Adipocyte (in vitro differentiated cells): ENCODE results near the gene PXN.
"Not testable (repeated sequence)": the region's sequence is repeated elsewhere in the genome, so short reads cannot be mapped to it uniquely, and the experiment has no call there.

ENCODE experiments used
- DNase-seq: peaks from one replicate; pipeline ENCODE4 v3.0.0-alpha.2; 2015; ENCODE audit warnings: low read depth
- H3K27me3 ChIP-seq: replicated peaks from 2 replicates; pipeline ENCODE4 v1.7.0; 2013; ENCODE audit warnings: mild to moderate bottlenecking, low read length, moderate library complexity; ENCODE audit not compliant: control insufficient read depth, insufficient read depth
- H3K36me3 ChIP-seq: 2 replicates; pipeline ENCODE4 v1.7.0; 2013; ENCODE audit warnings: low read length, mild to moderate bottlenecking, moderate library complexity; ENCODE audit not compliant: control insufficient read depth, insufficient read depth, severe bottlenecking
- H3K4me1 ChIP-seq: 2 replicates; pipeline ENCODE4 v1.7.0; 2013; ENCODE audit warnings: mild to moderate bottlenecking, low read length, moderate library complexity; ENCODE audit not compliant: control insufficient read depth, insufficient read depth
- H3K4me3 ChIP-seq: 2 replicates; pipeline ENCODE4 v1.7.0; 2013; ENCODE audit warnings: mild to moderate bottlenecking, low read length, moderate library complexity
- H3K9ac ChIP-seq: 2 replicates; pipeline ENCODE4 v1.7.0; 2013; ENCODE audit warnings: mild to moderate bottlenecking, low read length, moderate library complexity
- H3K9me3 ChIP-seq: 2 replicates; pipeline ENCODE4 v1.7.0; 2013; ENCODE audit warnings: mild to moderate bottlenecking, low read length, moderate library complexity; ENCODE audit not compliant: control insufficient read depth

PXN gene

GRCh38 chr12:120220838-120221575 lies 44.5 kb downstream of the PXN start:
- DNase-seq, result no peak
- Histone ChIP-seq H3K9me3 (no peaks in the 10 kb centered on the region), H3K9ac (peak overlapping the region; percentile 47), H3K4me3 (no peak overlapping the region), H3K4me1 (peaks cover 24% of the 10 kb centered on the region), H3K36me3 (peaks cover 68% of the 10 kb centered on the region), H3K27me3 (no peaks in the 10 kb centered on the region)

- H3K27me3 ChIP-seq, result no peaks in the 10 kb centered on the region
- no peak overlapping the region for H3K9ac ChIP-seq
- peaks cover 5% of the 10 kb centered on the region for H3K4me1 ChIP-seq
- no peak for DNase-seq
- H3K9me3 ChIP-seq, result no peaks in the 10 kb centered on the region
- no peak overlapping the region for H3K4me3 ChIP-seq
- peaks cover 87% of the 10 kb centered on the region for H3K36me3 ChIP-seq
These were observed 46.6 kb downstream of the PXN start for GRCh38 chr12:120218680-120219606.

- no peak overlapping the region for H3K4me3 ChIP-seq
- H3K9ac ChIP-seq, result no peak overlapping the region
- no peaks in the 10 kb centered on the region for H3K9me3 ChIP-seq
- no peak for DNase-seq
- no peaks in the 10 kb centered on the region for H3K27me3 ChIP-seq
- H3K4me1 ChIP-seq, result peaks cover 5% of the 10 kb centered on the region
- peaks cover 87% of the 10 kb centered on the region for H3K36me3 ChIP-seq
These were observed 48.6 kb downstream of the PXN start for GRCh38 chr12:120216742-120217605.

- no peak for DNase-seq
- H3K4me1 ChIP-seq, result peaks cover 5% of the 10 kb centered on the region
- no peaks in the 10 kb centered on the region for H3K27me3 ChIP-seq
- no peak overlapping the region for H3K4me3 ChIP-seq
- no peak overlapping the region for H3K9ac ChIP-seq
- H3K36me3 ChIP-seq, result peaks cover 87% of the 10 kb centered on the region
- H3K9me3 ChIP-seq, result no peaks in the 10 kb centered on the region
These were observed 49.5 kb downstream of the PXN start for GRCh38 chr12:120215766-120216735.

- Histone ChIP-seq H3K9ac (no peak overlapping the region), H3K4me1 (peaks cover 5% of the 10 kb centered on the region), H3K27me3 (no peaks in the 10 kb centered on the region), H3K4me3 (no peak overlapping the region), H3K36me3 (peaks cover 87% of the 10 kb centered on the region), H3K9me3 (no peaks in the 10 kb centered on the region)
- DNase-seq, result no peak
These were observed 50.2 kb downstream of the PXN start for GRCh38 chr12:120215357-120215735.

GRCh38 chr12:120214626-120215356 lies 50.7 kb downstream of the PXN start:
- Histone ChIP-seq H3K4me1 (peaks cover 5% of the 10 kb centered on the region), H3K27me3 (no peaks in the 10 kb centered on the region), H3K9ac (no peak overlapping the region), H3K36me3 (peaks cover 87% of the 10 kb centered on the region), H3K4me3 (no peak overlapping the region), H3K9me3 (no peaks in the 10 kb centered on the region)
- no peak for DNase-seq

GRCh38 chr12:120213758-120214157 lies 51.8 kb downstream of the PXN start:
- Histone ChIP-seq H3K27me3 (no peaks in the 10 kb centered on the region), H3K36me3 (peaks cover 79% of the 10 kb centered on the region), H3K9me3 (no peaks in the 10 kb centered on the region), H3K4me1 (peaks cover 5% of the 10 kb centered on the region), H3K9ac (no peak overlapping the region), H3K4me3 (no peak overlapping the region)
- no peak for DNase-seq

GRCh38 chr12:120213182-120213581 lies 52.3 kb downstream of the PXN start:
- not testable (repeated sequence) for H3K9ac ChIP-seq
- H3K36me3 ChIP-seq, result peaks cover 73% of the 10 kb centered on the region

GRCh38 chr12:120212301-120212700 lies 53.2 kb downstream of the PXN start:
- Histone ChIP-seq H3K4me3 (no peak overlapping the region), H3K9me3 (no peaks in the 10 kb centered on the region), H3K4me1 (peaks cover 5% of the 10 kb centered on the region), H3K27me3 (no peaks in the 10 kb centered on the region), H3K9ac (no peak overlapping the region), H3K36me3 (peaks cover 74% of the 10 kb centered on the region)
- no peak for DNase-seq

More at GRCh38 chr12:120213182-120213581, 52.3 kb downstream of the PXN start:
- H3K9me3 ChIP-seq, H3K4me3 ChIP-seq, DNase-seq, H3K4me1 ChIP-seq, H3K27me3 ChIP-seq: not testable (repeated sequence)

GRCh38 chr12:120211904-120212283 lies 53.6 kb downstream of the PXN start:
- Histone ChIP-seq H3K9ac (no peak overlapping the region), H3K27me3 (no peaks in the 10 kb centered on the region), H3K4me3 (no peak overlapping the region), H3K36me3 (peaks cover 77% of the 10 kb centered on the region), H3K4me1 (peaks cover 5% of the 10 kb centered on the region), H3K9me3 (no peaks in the 10 kb centered on the region)
- DNase-seq, result no peak
